HG02588 (cell line): ENCODE measurements around the gene FZD10.

ENCODE experiments used
- ATAC-seq: cut with Tn5 transposase; IDR thresholded peaks from one replicate; pipeline ENCODE4 v1.9.1; 2021; ENCODE audit warnings: mild to moderate bottlenecking, moderate library complexity; ENCODE audit not compliant: unreplicated experiment

Gene FZD10

GRCh38 chr12:130162267-130162666 is at the start of gene FZD10:
FZD10 (plus strand) TSS chr12:130162464; CDS start chr12:130162943, 479 bp downstream.
- ATAC-seq = no peak

- ATAC-seq = no peak
Measured at GRCh38 chr12:130114952-130115351, 47.3 kb upstream of the FZD10 start.

GRCh38 chr12:130115646-130116045 is 46.6 kb upstream of the FZD10 start:
- no peak for ATAC-seq

GRCh38 chr12:130116791-130117190 is 45.5 kb upstream of the FZD10 start:
- ATAC-seq = no peak

GRCh38 chr12:130117233-130117632 is 45.0 kb upstream of the FZD10 start:
- ATAC-seq = no peak

GRCh38 chr12:130117701-130118100 is 44.6 kb upstream of the FZD10 start:
- ATAC-seq = no peak

GRCh38 chr12:130118181-130118580 is 44.1 kb upstream of the FZD10 start:
- ATAC-seq = no peak

GRCh38 chr12:130119241-130119861 is 42.9 kb upstream of the FZD10 start:
- no peak for ATAC-seq

- ATAC-seq = no peak
Measured at GRCh38 chr12:130120012-130120805, 42.1 kb upstream of the FZD10 start.

GRCh38 chr12:130121226-130122000 is 40.9 kb upstream of the FZD10 start:
- no peak for ATAC-seq

GRCh38 chr12:130122356-130122755 is 39.9 kb upstream of the FZD10 start:
- ATAC-seq = no peak

GRCh38 chr12:130124106-130124505 is 38.2 kb upstream of the FZD10 start:
- no peak for ATAC-seq

- no peak for ATAC-seq
Measured at GRCh38 chr12:130124605-130125244, 37.5 kb upstream of the FZD10 start.

- no peak for ATAC-seq
Measured at GRCh38 chr12:130126023-130126432, 36.2 kb upstream of the FZD10 start.

GRCh38 chr12:130127532-130127911 is 34.7 kb upstream of the FZD10 start:
- ATAC-seq = no peak

GRCh38 chr12:130127912-130128789 is 34.1 kb upstream of the FZD10 start:
- ATAC-seq = no peak

GRCh38 chr12:130128790-130129735 is 33.2 kb upstream of the FZD10 start:
- no peak for ATAC-seq

GRCh38 chr12:130130346-130130745 is 31.9 kb upstream of the FZD10 start:
- no peak for ATAC-seq

GRCh38 chr12:130131025-130131424 is 31.2 kb upstream of the FZD10 start:
- no peak for ATAC-seq
